T47D (cell line): Measurements from ENCODE around the gene CD247.
A peak's percentile ranks its signal among the peaks of the same experiment; 100 is the strongest.

ENCODE experiments used
- DNase-seq, 2 experiments: peaks; one replicate each; pipeline versions ENCODE4 v3.0.0 to v3.0.0-alpha.2; 2011 to 2012; ENCODE audit warnings: low read depth in 1 of 2, low spot score in 1 of 2
- JUND ChIP-seq: IDR thresholded peaks from 2 replicates; pipeline ENCODE4 v1.6.1; 2012; ENCODE audit warnings: low read depth
- in situ Hi-C: cut with HindIII; loops from 2 replicates; pipeline ENCODE4 v1.10.0; 2016; ENCODE audit warnings: low sequenced_read_pairs, low pct_unique_long_range_greater_than_20kb

CD247 gene

GRCh38 chr1:167454894-167455785 lies 63.2 kb downstream of the CD247 start:
- peak; percentile 49 to 59 for DNase-seq
- in situ Hi-C loops: no loop called here

GRCh38 chr1:167454304-167454893 lies 63.9 kb downstream of the CD247 start:
- in situ Hi-C loops: no loop called here
- no peak for TF ChIP-seq JUND
- DNase-seq: no peak

More at GRCh38 chr1:167454894-167455785, 63.2 kb downstream of the CD247 start:
- TF ChIP-seq JUND: no peak

GRCh38 chr1:167453123-167453522 lies 65.2 kb downstream of the CD247 start:
- TF ChIP-seq JUND: no peak
- in situ Hi-C loops: no loop called here
- DNase-seq: no peak

GRCh38 chr1:167452483-167452882 lies 65.8 kb downstream of the CD247 start:
- DNase-seq: no peak
- TF ChIP-seq JUND: no peak
- in situ Hi-C loops: no loop called here

- in situ Hi-C loops: no loop called here
- TF ChIP-seq JUND: no peak
- no peak for DNase-seq
These were observed 67.5 kb downstream of the CD247 start for GRCh38 chr1:167450843-167451242.

- DNase-seq: no peak
- in situ Hi-C loops: no loop called here
- TF ChIP-seq JUND: no peak
These were observed 70.7 kb downstream of the CD247 start for GRCh38 chr1:167447521-167448136.

GRCh38 chr1:167446966-167447365 lies 71.4 kb downstream of the CD247 start:
- in situ Hi-C loops: no loop called here
- TF ChIP-seq JUND: no peak
- DNase-seq: no peak

GRCh38 chr1:167443757-167444156 lies 74.6 kb downstream of the CD247 start:
- no peak for TF ChIP-seq JUND
- no peak for DNase-seq
- in situ Hi-C loops: no loop called here

GRCh38 chr1:167442854-167443565 lies 75.3 kb downstream of the CD247 start:
- in situ Hi-C loops: no loop called here
- no peak for DNase-seq
- TF ChIP-seq JUND: no peak

- in situ Hi-C loops: no loop called here
- TF ChIP-seq JUND: no peak
- DNase-seq: peak; percentile 93
These were observed 76.0 kb downstream of the CD247 start for GRCh38 chr1:167442142-167442848.

GRCh38 chr1:167441222-167441621 lies 77.1 kb downstream of the CD247 start:
- in situ Hi-C loops: no loop called here
- no peak for TF ChIP-seq JUND
- no peak for DNase-seq

- in situ Hi-C loops: no loop called here
- TF ChIP-seq JUND: no peak
- no peak for DNase-seq
These were observed 77.6 kb downstream of the CD247 start for GRCh38 chr1:167440776-167441175.
